Glomerular visceral epithelial cell (primary cell): ENCODE data around the gene PDE2A.

Experiments
- DNase-seq: peaks from one replicate; pipeline ENCODE4 v3.0.0-alpha.2; 2016; ENCODE audit errors: extremely low spot score

The PDE2A gene

DNA sequence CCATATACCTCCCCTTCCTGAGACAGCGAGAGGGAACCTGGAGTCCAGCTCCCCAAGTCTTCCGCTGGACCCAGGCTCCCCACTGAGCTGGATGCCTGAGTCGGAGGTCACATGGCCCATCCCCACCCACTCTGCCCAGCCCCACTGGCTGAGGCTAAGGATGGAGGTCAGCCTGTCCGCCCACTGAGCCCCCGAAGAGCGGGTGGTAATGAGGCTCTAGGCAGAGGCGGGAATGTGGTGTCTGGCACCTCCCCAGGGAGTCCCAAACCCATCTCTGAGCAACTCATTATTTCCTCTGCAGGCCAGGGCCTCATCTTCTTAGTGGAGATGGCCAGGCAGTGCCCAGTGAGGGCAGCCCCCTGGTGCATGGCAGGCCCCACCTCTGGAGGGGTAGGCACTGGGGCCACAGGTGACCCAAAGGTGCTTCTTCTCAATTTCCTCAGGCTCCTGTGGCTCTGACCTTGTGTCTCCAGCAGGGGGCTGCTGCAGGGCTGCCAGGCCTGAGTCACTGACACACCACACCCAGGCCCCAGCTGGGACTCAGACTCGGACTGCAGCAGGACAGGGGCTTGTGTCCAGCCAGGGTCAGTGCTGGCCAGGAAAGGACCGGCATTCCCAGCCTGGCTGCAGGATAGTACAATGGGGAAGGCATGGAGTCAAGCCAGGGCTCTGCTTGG lies 10.2 kb upstream of the PDE2A start:
- DNase-seq = peak; percentile 69

DNA sequence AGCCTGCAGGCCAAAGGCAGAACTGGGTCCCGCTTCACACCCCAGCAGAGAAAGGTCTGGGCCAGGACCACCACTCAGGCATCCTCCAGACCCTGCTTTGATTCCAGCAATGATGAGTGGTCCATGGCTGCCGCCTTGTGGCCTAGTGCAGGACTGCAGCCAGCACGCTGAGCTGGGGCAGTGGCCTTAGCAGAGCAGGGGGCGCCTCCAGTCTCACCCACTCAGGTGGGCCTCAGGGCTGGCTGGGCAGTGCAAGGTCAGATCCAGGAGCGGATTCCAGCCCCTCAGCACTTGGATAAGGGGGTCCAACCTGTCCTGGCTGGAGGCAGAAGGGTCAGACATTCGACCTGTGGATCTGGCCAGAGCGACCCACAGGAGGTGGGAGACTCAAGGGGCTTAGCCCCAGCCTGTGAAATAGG lies 9.6 kb upstream of the PDE2A start:
- peak; percentile 43 for DNase-seq

DNA sequence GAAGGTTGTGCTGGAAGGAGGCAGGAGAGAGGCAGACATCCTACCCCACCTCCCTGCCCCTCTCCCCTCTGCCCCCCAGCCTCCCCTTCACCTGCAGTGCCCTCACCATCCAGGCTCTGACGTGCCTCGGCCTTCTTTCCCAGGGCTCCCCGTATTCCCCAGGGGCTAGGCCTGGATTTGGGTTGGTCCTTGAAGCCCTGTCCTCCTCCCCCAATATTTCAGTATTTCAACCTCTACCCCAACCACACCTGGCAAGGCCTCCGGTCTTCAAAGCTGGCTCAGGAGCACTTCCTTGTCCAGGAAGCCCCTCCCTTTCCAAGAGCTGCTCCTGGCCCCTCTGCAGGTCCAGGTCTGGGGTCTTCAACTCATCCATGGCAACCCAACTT lies 8.6 kb upstream of the PDE2A start:
- no peak for DNase-seq

DNA sequence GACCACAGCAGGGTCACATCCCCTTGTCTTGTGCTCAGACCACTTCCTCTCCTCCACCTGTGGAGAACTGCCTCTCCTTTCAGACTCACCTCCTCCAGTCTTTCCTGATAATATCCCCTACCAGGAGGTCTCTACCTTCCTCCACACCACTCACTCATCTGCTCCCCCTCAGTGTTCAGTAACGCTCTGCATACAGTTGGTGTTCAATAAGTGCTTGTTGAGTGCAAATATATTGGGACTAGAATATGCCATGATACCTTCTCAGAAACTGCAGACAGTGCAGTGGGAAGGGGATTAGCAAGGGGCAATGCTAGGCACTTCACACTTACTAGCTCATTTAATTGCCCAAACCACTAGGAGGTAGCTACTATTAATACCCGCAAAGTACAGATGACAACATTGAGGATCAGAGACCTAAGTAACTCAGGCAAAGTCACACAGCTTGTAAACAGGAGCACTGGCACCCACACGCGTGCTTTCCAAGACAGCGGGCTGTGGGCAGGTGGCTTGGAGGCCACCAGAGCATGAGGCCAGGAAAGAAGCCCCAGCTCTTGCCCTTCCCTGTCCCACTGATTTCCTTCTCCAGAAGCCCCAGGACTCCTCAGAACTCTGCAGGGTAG lies 8.1 kb upstream of the PDE2A start:
- no peak for DNase-seq

GRCh38 chr11:72681226-72682153 lies 7.3 kb upstream of the PDE2A start:
- DNase-seq = no peak

DNA sequence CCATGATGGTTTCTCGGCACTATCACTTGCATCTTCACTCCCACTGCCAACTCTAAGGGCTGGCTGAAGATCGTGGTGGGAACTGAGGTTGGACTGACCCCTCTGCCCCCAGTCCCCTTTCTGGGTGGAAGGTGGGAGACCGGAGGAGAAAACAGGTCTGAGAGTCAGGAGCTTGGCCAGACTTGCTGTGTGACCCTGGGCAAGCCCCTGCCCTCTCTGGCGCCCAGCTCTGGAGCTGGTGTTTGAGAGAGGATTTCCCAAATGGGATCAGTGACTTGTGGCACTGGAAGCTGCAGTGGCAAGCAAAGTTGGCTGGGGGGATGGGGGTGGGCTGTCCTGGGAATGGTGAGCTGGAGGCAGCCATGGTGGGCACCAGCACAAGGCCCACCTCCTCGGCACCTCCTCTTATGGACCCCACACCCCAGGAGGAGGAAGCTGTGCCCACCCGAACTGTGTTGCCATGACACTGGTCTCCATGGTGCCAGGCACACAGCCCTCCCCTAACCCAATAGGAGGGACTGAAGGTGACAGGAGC lies 6.5 kb upstream of the PDE2A start:
- no peak for DNase-seq

DNA sequence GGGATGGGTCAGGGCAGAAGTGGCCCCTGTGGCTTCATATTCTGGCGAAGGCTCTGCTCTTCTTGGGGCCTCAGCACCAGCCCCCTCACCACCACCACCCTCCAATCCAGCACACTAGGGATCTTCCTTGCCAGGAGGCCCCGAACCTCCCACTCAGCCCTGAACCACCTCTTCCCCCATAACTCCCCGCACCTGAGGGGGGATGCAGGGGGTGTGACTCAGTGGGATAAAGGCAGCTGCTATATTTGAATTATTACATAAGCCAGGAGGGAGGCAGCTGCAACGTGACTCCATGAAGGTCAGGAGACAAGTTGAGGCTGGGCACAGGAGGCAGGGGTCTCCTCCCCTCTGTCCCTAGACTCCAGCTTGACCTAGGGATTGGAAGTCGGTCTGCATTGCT lies 5.6 kb upstream of the PDE2A start:
- DNase-seq = no peak

DNA sequence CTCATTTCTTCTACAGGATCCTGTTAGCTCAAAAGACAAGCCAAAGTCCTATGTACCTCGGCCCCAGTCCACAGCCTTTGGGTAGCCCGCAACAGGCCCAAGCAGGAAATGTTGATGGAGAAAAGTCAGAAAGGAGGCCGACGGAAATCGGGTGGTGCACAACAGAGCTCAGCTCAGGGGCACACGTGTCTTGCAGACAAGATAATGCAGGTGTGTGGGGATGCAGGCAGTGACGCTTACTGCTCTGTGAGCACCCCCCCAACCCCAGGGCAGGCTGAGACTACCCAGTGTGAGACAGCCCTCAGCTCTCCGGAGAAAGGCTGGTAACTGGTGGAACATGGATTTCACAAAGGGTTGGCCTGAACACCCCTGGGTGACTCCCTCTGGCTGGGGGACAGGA lies 4.3 kb upstream of the PDE2A start:
- DNase-seq = no peak

DNA sequence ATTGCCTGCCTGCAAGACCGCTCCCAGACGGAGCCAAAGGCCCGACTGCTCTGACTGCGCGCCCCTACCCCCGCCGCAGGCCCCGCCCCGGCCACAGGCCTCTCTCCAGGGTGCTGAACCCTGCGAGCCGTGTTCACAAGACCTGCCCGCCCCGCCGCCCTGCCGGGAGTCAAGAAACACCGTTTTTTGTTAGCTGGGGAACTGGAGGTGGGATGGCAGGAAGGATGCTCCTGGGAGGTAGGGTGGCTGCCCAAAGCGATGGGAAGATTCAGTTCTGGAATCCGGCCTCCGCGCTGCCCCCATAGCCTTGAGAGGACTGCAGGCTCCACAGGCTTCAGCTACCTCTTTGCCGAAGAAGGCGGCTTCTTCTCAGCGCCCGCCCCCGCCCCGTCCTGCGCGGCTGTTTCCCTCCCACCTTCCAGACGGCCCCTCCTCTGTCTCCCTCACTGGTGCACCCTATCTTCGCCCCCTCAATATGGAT lies 2.7 kb upstream of the PDE2A start:
- peak; percentile 40 for DNase-seq

- DNase-seq = no peak
These were observed 999 bp upstream of the PDE2A start for GRCh38 chr11:72675221-72675620.

- no peak for DNase-seq
These were observed 809 bp downstream of the PDE2A start for GRCh38 chr11:72673284-72673942.

DNA sequence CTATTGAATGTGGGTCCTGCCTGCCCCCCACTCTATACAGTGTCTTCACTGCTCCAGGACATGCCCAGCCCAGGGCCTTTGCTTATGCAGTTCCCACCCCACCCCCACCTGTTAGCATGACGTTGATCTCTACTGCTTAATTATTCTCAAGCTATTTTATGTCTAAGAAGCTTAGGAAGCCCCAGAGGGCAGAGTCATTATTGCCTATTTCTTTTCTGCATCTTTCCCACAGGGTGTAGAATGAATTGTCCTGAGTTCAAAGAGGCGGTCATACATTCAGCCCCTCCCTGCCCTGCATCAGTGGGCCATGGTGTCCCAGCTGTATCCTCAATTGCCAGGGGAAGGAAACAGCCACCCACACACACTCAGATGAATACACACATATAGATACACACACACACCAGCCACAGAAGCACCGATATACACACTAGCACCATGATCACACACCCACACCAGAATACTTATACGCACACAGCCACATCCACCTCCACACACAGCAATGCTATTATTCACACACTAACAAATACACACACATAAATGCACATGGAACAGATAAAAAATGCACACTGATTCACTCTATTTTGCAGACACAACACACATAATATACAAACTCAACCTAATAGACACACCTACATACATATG lies 1.5 kb downstream of the PDE2A start:
- DNase-seq = no peak

DNA sequence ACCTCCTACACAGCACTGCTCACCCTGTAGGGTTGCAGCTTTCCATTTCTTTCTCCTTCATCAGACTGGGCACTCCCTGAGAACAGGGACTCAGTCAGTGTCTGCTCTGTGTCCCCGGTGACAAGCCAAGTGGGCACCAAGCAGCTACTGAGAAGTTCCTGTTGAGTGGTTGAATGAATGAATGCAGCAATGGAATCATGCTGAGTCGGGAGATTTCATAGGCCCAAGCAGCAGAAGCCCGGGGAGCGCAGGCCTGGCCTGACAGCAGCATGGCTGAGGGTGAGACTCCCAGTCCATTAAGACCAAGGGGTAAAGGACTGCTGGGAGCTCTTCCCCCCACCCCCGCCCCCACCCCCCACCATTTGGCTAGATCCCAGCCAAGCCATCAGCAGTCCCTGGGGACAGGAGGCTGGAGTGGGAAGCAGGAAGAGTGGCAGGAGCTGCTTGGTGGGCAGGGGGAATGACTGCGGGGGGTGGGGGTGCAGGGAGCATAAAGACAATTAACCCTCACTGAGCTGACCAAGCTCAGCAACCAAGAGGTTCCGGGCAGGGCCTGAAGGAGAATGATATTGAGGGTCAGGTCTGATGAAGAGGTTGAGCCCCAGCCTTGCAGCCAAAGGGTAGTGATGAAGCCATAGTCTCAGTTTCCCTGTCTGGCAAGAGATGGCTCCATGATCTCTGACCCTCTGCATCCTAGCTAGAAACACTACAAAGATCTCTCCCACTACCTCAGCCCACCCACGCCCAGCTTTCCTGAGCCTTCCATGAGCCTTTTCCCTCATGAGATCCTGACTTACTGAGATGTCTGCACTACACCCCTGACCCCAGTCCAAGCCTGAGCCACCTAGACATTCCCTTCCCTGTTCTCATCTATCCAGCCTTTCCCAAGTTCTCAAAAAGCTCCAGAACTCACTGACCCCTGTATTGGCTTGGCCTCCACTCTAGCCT lies 2.8 kb downstream of the PDE2A start:
- DNase-seq = no peak

DNA sequence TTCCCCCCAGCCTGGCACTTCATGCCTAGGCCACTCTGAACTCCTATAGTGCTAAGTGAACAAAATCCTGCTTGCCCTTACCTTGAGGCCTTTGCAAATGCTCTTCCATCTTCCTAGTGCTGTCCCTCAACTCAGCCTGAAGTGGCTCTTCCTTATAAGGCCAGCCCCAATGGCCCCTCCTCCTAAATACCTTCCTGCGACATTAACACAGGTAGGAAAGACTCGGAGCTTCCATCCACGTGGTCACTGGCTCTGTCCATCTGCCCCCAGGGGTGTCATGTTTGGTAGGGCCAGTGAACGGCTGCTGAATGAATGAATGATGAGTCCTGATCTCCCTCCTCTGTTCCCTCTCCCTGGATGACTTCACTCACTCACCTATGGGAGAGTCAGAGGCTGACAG lies 4.2 kb downstream of the PDE2A start:
- no peak for DNase-seq

- no peak for DNase-seq
These were observed 4.7 kb downstream of the PDE2A start for GRCh38 chr11:72669527-72669926.

DNA sequence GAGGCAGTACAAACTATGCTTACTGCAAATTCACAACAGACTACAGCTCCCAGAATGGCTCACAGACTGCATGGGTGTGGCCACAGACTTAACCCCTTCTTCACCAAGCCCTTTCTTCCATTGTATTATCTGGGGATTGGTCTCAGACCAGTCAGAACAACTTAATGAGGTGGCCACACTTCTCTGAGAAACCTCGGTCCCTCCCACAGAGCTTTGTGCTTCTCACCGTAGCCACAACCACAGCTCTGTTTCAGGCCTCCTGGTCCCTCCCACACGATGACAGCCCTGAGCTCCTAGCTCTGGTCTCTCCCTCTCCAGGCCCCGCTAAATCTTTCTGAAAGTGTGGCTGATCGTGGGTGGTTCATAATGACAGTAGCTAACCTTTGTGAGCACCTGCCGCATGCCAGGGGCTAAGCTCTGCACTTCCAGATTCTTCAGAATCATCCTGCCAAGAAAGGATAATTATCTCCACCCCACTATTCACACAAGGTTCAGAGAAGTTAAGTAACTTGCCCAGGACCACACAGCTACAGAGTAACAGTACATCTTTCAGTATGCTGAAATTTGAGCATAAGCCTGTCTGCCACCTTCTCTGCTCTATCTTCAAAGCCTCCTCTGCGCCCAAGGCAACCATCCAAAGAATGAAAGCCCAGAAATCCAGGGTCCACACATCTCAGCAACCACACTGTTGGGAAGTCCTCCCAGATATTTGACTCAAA lies 5.4 kb downstream of the PDE2A start:
- DNase-seq = no peak

DNA sequence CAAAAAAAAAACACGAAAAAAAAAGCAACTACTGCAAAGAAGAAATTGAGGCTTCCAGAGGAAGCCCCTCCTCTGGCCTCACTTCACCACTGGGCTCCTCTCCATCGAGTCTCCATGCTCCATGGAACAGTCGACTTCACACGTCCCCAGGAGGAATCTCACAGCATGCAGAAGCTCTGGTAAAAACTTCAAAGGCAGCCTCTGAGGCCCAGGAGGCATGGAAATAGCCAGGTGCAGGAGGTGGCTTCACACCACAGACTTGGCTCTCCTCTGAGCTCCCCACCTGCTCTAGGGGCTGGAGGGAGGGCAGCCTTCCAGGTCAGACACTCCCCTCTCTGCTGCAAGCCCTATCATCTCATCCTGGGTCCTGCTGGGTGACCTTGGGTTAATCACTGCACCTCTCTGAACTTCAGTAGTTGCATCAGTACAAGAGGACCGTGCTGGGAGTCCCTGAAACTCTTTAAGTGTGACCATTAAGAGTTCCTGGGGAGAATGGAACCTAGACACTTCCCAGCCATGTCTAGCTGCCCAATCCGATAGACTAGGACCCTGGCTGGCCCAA lies 8.2 kb downstream of the PDE2A start:
- no peak for DNase-seq

GRCh38 chr11:72662036-72662435 lies 12.2 kb downstream of the PDE2A start:
- DNase-seq = no peak

DNA sequence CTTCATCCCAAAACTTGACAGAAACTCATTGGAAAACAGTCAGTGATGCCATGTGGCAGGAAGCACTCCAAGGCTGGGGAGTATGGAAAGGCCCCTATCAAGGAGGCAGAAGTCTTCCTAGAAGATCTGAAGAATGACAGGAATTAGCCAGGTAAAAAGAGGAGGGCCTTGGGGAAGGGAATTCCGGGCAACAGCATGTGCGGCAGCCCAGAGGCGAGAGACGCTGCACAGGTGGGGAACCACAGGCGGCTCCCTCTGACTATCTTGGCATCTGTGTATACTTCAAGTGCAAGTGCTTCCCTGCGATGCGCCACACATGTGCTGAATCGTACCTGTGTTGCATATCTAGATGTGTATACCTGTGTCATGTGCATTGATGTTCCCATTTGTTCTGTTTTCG lies 12.7 kb downstream of the PDE2A start:
- no peak for DNase-seq
